NCI-H1417 (cell line): ENCODE data around the gene SLC7A11.

Source experiments
- DNase-seq, 3 experiments: peaks; one replicate each; lab custom pipeline; 2025; lab: John Stamatoyannopoulos, UW

Gene SLC7A11

GRCh38 chr4:138242076-138242833 is at the start of gene SLC7A11:
TSS of gene SLC7A11 (minus strand) at chr4:138242349. CDS start at chr4:138242069, 280 bp downstream.
- peak; percentile 62 to 97 (median 80) for DNase-seq

- no peak for DNase-seq
These were observed 49.3 kb upstream of the SLC7A11 start for GRCh38 chr4:138291431-138291830.

DNA sequence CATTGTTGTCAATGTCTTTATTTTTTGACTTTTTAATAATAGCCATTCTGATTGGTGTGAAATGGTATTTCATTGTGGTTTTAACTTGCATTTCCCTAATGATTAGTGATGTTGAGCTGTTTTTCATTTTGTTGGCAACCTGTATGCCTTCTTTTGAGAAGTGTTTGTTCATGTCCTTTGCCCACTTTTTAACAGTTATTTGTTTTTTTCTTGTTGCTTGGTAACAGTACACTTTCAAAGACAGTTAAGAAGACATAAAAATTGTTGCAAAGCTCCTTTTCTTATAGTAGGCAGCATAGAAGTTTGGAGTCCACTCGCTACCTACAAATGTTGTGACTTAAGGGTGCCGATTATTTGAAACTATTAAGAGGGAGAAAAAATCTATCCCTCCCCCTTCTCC is 48.7 kb upstream of the SLC7A11 start:
- no peak for DNase-seq

- no peak for DNase-seq
These were observed 37.1 kb upstream of the SLC7A11 start for GRCh38 chr4:138279286-138279685.

- no peak for DNase-seq
These were observed 35.0 kb upstream of the SLC7A11 start for GRCh38 chr4:138277133-138277532.

DNA sequence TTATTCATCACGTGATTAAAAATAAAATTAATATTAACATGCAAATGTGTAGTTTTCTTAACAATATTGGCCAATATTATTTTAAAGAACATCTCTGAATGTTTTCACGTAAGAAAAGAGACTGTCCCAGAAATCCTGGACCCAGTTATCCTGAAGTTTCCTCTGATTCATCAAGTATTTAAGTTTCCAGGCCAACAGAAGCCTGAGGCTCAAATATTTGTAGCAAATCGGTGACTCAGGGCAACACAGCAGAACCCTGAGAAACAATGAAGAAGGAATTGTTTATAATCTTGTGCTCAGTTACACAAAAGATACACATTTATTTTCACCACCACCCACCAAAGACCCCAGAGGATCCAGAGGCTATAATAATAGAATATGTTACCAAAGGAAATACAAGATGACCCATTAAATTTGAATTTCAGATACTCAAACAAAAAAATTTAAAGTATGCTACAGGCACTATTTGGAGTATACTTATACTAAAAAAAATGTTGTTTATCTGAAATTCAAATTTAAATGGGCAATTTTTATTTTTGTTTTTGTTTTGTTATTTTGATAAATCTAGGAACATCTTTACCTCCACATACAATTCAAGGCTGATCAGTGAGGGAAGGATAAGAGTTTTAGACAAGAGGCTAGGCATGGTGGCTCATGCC is 33.9 kb upstream of the SLC7A11 start:
- DNase-seq = no peak

- peak in 1 of 3 experiments; percentile 9 for DNase-seq
These were observed 33.1 kb upstream of the SLC7A11 start for GRCh38 chr4:138275216-138275615.

DNA sequence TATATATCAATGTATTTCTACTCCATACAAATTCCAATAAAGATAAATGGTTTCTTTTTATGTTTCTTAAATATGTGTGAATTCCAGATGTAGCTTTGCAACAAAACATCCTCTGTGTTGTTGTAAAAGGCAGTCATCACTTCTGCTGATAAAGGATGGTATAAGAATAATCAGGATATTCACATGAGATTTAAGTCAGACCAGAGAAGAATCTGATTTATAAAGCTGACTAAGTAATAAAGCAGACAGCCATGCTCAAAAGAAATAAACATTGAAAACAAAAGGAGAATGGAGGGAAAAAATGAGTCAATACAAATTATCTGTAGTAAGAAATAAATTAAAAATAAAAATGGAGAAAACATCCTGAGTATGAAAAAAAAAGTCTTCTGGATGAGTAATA is 27.0 kb upstream of the SLC7A11 start:
- DNase-seq = no peak

DNA sequence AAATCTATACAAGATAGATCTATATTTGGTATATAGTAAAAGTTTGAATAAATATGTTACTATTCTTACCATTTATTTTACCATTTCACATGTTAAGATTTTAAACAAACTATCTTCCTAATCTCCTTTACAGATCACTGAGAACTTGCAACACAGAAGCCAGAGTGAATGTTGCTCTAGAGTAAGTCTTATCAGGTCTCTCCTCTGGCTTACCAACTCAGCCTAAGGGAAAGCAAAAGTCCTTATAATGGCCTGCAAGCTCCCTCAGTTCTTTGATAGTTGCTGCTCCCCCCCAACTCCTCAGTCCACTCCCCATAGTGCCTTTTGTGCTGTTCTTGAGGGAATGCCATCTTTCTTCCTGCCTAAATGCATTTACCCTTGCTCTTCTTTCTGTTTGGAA is 25.7 kb upstream of the SLC7A11 start:
- DNase-seq = no peak

DNA sequence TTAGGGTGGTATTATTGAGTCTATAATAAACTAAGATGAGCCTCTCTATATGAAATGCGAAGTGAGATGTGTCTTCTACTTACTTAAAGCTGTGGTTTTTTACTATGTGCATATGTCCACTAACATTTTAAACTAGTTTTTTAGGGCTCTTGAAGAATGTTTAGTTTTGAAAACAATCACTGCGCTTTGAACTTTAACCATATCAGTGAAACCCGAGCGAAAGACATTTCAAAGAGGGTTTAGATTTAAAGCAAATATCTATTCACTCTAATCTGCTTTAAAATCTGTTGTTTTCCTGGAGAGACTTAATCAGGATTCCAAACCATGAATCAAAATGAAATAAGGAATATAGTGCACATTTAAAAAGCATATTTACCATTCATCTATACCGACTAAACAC is 24.8 kb upstream of the SLC7A11 start:
- DNase-seq = no peak

DNA sequence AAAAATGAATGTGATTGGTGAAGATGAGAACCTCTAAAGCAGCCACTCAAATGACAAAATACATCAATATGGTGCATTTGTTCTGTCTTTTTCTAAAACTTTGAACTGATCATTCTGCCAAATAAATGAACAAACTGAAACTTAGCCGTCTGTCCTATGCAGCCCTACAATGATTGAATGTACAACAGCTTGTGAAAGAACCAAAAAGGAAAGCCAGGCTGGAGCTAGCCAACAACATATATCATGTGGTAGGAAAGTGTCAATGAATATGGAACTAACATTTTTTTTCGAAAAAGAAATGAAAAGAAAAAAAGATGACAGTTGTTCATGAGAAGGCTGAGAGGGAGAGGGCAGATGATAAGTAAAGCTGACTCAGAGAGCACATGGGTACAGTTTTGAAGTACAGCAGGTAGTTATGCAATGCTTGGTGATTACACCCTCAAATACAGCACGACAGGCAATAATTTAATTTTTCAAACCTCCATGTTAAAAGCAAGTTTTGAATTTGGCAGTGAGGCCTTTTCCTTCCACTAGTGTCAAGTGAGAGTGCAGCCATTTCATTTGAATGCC is 21.2 kb upstream of the SLC7A11 start:
- no peak for DNase-seq

DNA sequence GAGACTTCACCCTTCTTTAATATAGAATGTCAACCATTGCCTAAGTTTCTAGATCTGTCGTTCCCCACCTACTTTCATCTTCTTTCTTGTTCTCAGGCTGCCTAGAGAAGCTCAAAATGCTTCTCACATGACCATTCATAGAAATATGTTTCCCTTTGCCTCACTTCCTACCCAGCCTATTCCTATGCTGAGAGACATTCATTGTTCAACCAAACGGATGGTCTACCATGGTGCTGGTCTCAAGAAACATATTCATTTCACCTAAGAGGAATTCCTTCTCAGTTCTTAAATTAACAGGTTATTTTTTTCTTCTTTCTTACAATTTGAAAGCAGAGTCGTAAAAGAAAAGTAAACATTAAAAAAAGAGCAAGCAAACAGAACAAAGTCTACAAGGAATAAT is 20.3 kb upstream of the SLC7A11 start:
- no peak for DNase-seq

DNA sequence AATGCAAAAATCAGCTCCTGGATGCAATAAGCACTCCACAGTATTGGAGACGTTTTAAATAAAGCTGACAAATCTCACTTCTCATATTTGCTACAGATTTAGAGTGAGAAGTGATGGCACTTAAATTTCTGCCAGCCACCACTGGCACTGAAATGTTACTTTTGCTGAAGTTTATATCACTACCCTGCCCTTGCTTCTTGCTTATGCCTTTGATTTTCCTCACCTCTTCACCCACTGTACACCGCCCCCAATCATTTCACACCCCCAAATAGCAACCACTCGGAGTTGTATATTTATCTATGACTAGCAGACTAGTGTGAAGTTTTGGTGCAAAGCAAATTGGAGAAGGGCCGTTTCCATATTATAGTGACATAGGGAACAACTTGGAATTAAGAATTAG is 19.9 kb upstream of the SLC7A11 start:
- DNase-seq = no peak

GRCh38 chr4:138259824-138260223 is 17.7 kb upstream of the SLC7A11 start:
- DNase-seq = peak in 2 of 3 experiments; percentile 7 to 60

- no peak for DNase-seq
These were observed 17.1 kb upstream of the SLC7A11 start for GRCh38 chr4:138259271-138259670.

DNA sequence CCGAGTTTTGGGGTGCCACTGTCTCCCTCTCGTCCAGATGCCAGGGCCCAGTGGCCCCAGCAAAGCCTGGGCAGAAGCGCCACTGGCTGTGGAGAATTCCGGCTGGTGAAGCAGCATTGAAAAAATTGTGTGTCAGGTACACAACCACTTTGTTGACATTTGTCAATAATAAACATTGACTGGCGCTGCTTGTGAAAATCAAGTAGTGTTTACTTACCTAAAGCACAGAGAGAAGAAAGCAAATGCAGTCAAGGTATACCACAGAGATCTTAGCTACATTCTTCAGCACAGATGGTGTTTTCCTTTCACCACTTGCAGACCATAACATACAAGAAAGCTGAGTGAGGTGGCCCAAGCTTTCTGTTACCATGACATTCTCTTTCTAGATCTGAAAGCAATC is 14.5 kb upstream of the SLC7A11 start:
- no peak for DNase-seq

DNA sequence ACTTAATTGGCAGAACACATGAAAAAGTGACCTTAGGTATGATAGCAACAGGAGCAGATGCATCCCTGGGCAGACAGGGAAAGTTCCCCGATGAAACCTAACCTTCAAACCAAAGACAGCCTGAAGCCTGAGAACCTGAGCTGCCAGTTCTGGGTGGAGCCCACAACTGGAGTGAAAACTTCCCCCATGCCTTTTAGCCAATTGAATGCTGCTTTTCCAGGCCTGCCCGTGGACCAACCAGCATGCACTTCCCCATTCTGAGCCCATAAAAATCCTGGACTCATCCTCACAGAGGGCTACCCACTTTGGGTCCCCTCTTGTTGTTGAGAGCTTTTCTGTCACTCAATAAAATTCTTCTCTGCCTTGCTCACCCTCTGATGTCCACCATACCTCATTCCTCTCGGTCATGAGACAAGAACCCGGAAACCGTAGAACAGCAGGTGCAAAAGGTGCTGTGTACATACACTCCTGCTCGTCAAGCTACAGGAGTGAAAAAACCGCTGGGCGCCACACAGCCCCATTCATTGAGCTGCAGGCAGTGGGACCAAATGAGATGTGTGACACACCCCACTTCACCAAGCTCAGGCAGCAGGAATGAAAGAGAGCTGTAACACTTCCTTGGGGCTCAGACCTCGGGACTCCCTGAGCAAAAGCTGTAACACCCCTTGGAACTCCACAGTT is 13.9 kb upstream of the SLC7A11 start:
- DNase-seq = no peak

DNA sequence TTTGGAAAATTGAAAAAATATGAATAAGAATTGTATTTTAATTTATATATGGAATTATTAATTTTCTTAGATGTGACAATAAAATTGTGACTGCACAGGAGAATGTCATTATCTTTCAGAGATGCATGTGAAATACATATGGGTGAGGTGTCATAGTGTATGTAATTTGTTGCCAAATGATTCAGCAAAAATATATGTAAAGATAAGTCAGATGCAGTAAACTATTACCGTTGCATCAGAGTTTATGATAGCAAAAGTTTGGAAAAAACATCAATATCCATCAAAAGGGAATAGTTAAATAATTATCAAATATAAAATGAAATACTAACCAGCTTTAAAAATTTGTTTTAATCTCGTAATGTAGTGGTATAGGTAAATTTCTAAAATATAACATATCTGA is 10.4 kb upstream of the SLC7A11 start:
- DNase-seq = no peak

- no peak for DNase-seq
These were observed 9.8 kb upstream of the SLC7A11 start for GRCh38 chr4:138251938-138252337.

DNA sequence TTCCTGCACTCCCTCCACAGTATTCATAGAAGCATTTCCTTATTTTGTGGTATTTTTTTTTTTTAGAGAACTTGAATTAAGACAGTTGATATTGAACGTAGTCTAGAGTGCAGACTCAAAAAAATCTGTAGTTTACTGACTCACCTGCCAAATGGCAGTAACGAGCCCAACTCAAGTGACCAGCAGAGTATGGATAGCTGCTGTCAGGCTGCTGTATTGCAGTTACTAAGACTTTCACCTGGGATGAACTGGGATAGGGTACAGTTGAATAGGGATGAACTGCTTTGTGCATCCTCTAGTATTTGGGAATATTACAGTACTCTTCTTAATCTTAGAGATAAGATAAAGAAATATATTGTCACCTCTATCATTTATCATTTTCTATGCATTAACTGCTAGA is 7.0 kb upstream of the SLC7A11 start:
- DNase-seq = no peak

- no peak for DNase-seq
These were observed 5.9 kb upstream of the SLC7A11 start for GRCh38 chr4:138248058-138248457.

DNA sequence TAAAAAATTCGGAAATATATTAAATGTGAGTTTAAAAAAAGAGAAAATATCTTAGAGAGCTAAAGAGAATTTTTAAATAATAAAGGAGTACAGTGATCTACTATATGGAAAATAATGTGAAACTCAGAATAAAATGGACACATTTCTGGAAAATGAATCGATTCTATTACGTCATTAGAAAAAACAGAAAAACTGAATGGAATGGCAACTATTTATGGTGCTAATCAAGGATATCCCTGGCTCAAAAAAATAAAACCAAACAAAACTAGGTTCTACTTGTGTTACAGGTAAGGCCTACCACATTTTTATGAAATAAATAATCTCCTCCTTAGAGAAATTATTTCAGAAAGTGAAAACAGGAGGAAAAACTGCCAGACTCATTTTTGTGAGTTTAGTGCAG is 5.5 kb upstream of the SLC7A11 start:
- no peak for DNase-seq

- DNase-seq = peak; percentile 3 to 46 (median 42)
These were observed 1.2 kb upstream of the SLC7A11 start for GRCh38 chr4:138243369-138243768.
